ENCODE data around the gene RET.
A peak's percentile ranks its signal among the peaks of the same experiment; 100 is the strongest.
"Not testable (repeated sequence)": the region's sequence is repeated elsewhere in the genome, so short reads cannot be mapped to it uniquely, and the experiment has no call there.

The RET gene

DNA sequence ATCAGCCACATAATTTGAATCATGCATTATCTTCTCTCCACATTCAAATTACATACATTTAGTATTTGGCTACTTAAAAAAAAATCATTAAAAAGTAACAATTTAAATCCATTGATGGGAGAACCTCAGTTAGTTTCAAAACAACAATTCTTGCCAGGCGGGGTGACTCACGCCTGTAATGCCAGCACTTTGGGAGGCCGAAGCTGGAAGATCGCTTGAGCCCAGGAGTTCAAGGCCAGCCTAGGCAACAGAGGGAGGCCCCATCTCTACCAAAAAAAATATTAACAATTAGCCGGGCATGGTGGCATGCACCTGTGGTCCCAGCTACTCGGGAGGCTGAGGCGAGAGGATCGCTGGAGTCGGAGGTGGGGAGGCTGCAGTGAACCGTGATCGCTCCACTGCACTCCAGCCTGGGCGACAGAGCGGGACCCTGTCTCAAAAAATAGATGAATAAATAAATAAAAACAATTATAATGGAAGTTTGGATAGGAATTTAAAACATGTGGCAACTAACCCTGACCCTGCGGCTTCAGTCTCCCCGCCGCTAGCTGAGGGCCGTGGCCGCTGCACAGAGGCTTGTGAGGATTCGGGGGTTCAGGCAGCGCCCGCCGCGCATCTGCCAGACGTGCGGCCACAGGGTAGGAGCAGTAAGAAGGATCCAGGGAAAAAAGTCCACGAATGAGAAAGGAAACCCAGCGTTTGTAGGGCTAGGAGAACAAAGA lies 60.3 kb downstream of the RET start:
- H3K27me3 Mint-ChIP-seq, result peaks cover 3% of the 10 kb centered on the region
- H3K4me3 Mint-ChIP-seq, result peak overlapping the region; percentile 91
- peaks cover 25% of the 10 kb centered on the region for H3K36me3 Mint-ChIP-seq
- DNase-seq, result no peak
- H3K27ac Mint-ChIP-seq, result peak overlapping the region; percentile 92
- peaks cover 61% of the 10 kb centered on the region for H3K4me1 Mint-ChIP-seq
- CTCF ChIA-PET, result interaction anchor here (1.1 to 4.6 kb wide), 2 partner anchors 16 to 65 kb away, joined by 3 to 32 read pairs; no protein-coding TSS in a partner anchor
- no peaks in the 10 kb centered on the region for H3K9me3 Mint-ChIP-seq

DNA sequence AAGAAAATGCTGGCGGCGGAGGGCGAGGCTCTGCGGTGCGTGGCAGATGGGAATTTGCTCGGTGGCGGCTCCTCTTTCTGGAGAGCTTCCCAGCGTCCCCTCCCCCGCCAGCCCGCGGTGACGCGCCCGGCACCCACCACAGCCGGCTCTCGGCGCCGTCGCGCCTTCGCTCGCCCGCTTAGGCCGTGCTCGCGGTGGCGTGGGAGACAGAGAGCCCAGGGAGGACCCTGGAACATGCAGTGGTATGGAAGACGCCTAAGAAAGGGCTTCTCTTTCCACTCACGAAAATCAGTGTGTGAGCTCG lies 60.8 kb downstream of the RET start:
- DNase-seq, result peak; percentile 41
- Mint-ChIP-seq H3K27me3 (no peaks in the 10 kb centered on the region), H3K9me3 (no peaks in the 10 kb centered on the region), H3K36me3 (peaks cover 28% of the 10 kb centered on the region), H3K4me3 (peak overlapping the region; percentile 91), H3K27ac (peak overlapping the region; percentile 92), H3K4me1 (peaks cover 66% of the 10 kb centered on the region)
- CTCF ChIA-PET, result interaction anchor here (0.6 to 4.6 kb wide), 4 partner anchors 9 to 69 kb away, joined by 3 to 32 read pairs (median 3); no protein-coding TSS in a partner anchor

DNA sequence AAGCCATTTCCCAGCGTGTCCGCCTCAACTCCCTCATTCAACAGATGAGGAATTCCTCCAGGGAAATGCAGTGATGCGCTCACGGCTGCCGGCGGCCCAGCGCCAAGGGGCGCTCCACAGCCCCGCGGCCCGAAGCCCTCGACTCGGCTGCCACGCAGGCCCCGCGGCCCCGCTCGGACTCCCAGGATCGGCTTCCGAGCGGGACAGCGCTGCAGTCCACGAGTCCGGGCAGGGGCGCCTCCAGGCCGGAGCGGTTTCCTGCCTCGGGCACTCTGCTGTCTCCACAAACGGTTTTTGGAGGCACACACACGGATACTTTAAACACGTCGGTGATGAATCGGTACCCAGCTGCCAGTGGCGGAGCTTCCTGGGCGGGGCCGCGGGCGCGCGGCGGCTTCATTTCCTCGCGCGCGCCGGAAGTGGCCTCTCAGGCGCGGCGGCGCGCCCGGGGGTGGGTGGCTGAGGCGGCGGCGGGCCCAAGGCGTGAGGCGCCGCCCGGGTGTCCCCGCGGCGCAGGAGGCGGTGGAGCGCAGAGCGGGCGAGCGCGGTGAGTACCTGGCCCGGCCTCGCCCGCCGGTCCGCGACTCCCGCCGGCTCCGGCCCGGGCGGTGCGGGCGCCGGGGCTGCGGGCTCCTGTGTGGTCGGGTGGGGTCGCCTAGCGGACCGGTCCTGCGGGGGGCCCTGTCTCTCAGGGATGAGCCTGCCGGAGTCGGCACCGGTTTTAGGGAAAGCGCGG lies 61.3 kb downstream of the RET start, which contains the start of gene CSGALNACT2:
CSGALNACT2 (plus strand) TSS at position 425 of the 736 bp plus-strand sequence. CDS start 16,705 bp downstream, outside the sequence.
- CTCF ChIA-PET, result interaction anchor here (0.6 to 4.6 kb wide), 6 partner anchors 9 to 267 kb away, joined by 3 to 32 read pairs (median 3); no protein-coding TSS in a partner anchor
- peak within 1 kb of the TSS; percentile 99 for H3K27ac Mint-ChIP-seq
- peaks cover 63% of the 10 kb centered on the region for H3K4me1 Mint-ChIP-seq
- peak; percentile 90 for DNase-seq
- H3K36me3 Mint-ChIP-seq, result peaks cover 28% of the 10 kb centered on the region
- H3K9me3 Mint-ChIP-seq, result no peaks in the 10 kb centered on the region
- H3K4me3 Mint-ChIP-seq, result peak within 1 kb of the TSS; percentile 91
- H3K27me3 Mint-ChIP-seq, result no peaks in the 10 kb centered on the region

DNA sequence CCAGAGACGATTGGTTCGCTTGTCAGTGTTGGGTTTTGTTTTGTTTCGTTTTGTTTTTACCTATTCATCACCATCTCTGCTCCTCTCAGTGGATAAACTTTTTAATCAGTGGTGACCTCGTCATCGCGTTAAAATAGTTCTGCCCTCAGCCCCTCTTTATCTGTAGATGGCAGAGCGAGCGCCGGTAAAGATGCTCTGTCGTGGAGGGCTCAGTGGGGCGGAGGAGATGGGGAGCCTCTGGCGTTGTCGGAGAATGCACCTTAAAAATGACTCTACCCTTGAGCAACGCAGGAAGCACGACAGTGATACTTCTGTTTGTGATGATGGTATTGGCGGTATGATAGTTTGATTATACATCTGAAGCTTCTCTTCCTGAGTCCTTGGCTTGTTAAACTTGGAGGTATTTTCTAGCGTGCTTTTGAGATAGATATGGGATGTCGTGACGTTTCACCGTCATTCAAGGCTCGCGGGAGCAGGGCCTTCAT lies 61.9 kb downstream of the RET start:
- CTCF ChIA-PET, result interaction anchor here (0.6 to 4.6 kb wide), 11 partner anchors 10 to 342 kb away, joined by 3 to 32 read pairs (median 3); no protein-coding TSS in a partner anchor
- peak overlapping the region; percentile 99 for H3K27ac Mint-ChIP-seq
- peaks cover 67% of the 10 kb centered on the region for H3K4me1 Mint-ChIP-seq
- no peaks in the 10 kb centered on the region for H3K9me3 Mint-ChIP-seq
- peaks cover 28% of the 10 kb centered on the region for H3K36me3 Mint-ChIP-seq
- H3K27me3 Mint-ChIP-seq, result no peaks in the 10 kb centered on the region
- peak; percentile 73 for DNase-seq
- H3K4me3 Mint-ChIP-seq, result peak overlapping the region; percentile 81

DNA sequence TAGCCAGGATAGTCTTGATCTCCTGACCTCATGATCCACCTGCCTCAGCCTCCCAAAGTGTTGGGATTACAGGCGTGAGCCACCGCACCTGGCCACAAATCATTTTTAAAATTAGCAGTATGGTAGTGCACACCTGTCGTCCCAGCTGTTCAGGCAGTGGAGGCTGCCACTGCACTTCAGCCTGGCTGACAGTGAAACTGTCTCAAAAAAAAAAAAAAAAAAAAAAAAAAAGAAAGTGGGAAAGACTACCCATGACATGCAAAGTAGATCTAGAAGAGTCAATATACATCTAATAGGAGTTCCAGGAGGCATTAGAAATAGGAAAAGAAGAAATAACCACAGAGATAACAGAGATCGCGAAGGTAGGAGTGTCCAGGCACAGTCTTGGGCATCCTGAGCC lies 64.6 kb downstream of the RET start:
- peaks cover 30% of the 10 kb centered on the region for H3K36me3 Mint-ChIP-seq

DNA sequence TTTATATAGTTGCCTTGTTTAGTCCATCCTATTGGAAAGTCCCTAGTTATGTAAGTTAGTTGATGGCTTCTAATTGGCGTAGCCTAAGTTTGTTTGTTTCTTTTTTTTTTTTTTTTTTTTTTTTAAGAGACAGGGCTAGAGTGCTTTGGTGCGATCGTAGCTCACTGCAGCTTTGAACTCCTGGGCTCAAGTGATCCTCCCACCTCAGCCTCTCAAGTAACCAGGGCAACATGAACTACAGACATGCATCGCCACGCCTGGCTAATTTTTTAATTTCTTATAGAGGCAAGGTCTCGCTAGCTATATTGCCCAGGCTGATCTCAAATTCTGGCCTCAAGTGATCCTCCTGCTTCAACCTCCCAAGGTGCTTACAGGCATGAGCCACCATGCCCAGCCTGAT lies 68.4 kb downstream of the RET start:
- Mint-ChIP-seq H3K9me3 (peaks cover 6% of the 10 kb centered on the region), H3K36me3 (peaks cover 37% of the 10 kb centered on the region), H3K4me1 (peaks cover 64% of the 10 kb centered on the region), H3K27me3 (no peaks in the 10 kb centered on the region), H3K27ac (peak overlapping the region; percentile 35), H3K4me3 (no peak overlapping the region)
- CTCF ChIA-PET, result interaction anchor here (1.1 to 1.7 kb wide), 2 partner anchors 15 to 30 kb away, joined by 3 read pairs; no protein-coding TSS in a partner anchor
- no peak for DNase-seq

More for the DNA sequence above, 64.6 kb downstream of the RET start:
- DNase-seq, result no peak
- H3K4me1 Mint-ChIP-seq, result peaks cover 68% of the 10 kb centered on the region
- CTCF ChIA-PET, result interaction anchor here (1.3 to 2.7 kb wide), 3 partner anchors 60 to 63 kb away, joined by 3 to 10 read pairs (median 8); no protein-coding TSS in a partner anchor
- no peaks in the 10 kb centered on the region for H3K27me3 Mint-ChIP-seq
- H3K9me3 Mint-ChIP-seq, result no peaks in the 10 kb centered on the region
- no peak overlapping the region for H3K4me3 Mint-ChIP-seq
- H3K27ac Mint-ChIP-seq, result peak overlapping the region; percentile 70

DNA sequence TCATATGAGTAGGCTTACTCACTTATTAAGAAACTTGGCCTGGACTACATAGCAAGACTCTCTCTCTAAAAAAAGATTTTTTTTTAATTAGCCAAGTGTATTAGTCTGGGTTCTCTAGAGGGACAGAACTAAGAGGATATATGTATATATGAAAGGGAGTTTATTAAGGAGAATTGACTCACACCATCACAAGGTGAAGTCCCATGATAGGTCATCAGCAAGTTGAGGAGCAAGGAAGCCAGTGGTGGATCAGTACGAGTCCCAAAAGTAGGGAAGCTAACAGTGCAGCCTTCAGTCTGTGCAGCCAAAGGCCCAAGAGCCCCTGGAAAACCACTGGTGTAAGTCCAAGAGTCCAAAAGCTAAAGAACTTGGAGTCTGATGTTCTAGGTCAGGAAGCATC lies 69.1 kb downstream of the RET start:
- H3K27me3 Mint-ChIP-seq, result not testable (repeated sequence)
- CTCF ChIA-PET, result interaction anchor here (1.1 to 1.7 kb wide), 2 partner anchors 14 to 29 kb away, joined by 3 read pairs; no protein-coding TSS in a partner anchor

DNA sequence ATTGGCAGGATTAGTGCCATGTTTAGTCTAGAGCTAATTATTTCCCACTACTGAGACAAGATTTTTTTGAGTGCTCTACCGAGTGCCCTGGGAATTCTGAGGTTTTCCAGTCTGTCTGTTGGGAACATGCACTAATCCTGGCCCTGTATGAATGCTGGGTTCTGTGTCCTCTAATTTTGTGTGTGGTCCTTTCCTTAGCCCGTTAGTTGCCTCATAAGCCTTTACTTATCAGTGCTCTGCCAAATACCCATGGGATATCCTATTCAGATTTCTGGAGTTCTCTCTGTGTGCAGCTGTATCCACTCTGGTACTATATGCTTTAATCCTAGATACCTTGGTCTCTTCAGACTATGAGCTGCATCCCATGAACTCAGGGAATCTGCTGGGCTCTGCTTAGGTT lies 74.5 kb downstream of the RET start:
- Mint-ChIP-seq H3K4me1 (peaks cover 43% of the 10 kb centered on the region), H3K27ac (no peak overlapping the region), H3K36me3 (peaks cover 39% of the 10 kb centered on the region), H3K9me3 (peaks cover 6% of the 10 kb centered on the region), H3K27me3 (no peaks in the 10 kb centered on the region), H3K4me3 (no peak overlapping the region)
- CTCF ChIA-PET, result interaction anchor here (0.7 kb wide), 1 partner anchor 12 kb away, joined by 3 read pairs; no protein-coding TSS in a partner anchor
- no peak for DNase-seq

More for the DNA sequence above, 69.1 kb downstream of the RET start:
- Mint-ChIP-seq H3K4me1 (peaks cover 64% of the 10 kb centered on the region), H3K36me3 (peaks cover 41% of the 10 kb centered on the region)
- H3K27ac Mint-ChIP-seq, DNase-seq, H3K9me3 Mint-ChIP-seq, H3K4me3 Mint-ChIP-seq: not testable (repeated sequence)

DNA sequence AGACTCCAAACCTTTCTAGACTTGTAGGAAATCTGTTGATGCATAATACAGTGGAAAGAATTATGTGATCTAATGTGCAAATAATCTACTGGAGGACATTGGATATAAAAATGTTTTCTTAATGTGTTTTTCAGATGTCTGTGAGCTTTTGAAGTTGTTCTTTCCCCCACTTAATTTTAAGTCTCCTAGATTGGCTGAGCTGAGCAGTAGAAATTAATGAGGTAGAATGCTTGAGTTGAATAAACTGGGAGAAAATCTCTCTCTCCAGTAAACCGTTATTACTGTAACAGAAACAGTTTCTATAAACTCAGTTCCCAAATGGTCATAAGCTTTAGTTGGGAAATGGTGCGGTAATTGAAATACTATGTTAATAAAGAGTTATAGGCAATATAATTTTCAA lies 77.0 kb downstream of the RET start:
- no peak for DNase-seq
- peaks cover 41% of the 10 kb centered on the region for H3K4me1 Mint-ChIP-seq
- peaks cover under 1% of the 10 kb centered on the region for H3K9me3 Mint-ChIP-seq
- H3K27ac Mint-ChIP-seq, result no peak overlapping the region
- H3K4me3 Mint-ChIP-seq, result no peak overlapping the region
- CTCF ChIA-PET, result interaction anchor here (1.4 kb wide), 1 partner anchor 51 kb away, joined by 5 read pairs; no protein-coding TSS in a partner anchor
- peaks cover 32% of the 10 kb centered on the region for H3K36me3 Mint-ChIP-seq
- no peaks in the 10 kb centered on the region for H3K27me3 Mint-ChIP-seq

DNA sequence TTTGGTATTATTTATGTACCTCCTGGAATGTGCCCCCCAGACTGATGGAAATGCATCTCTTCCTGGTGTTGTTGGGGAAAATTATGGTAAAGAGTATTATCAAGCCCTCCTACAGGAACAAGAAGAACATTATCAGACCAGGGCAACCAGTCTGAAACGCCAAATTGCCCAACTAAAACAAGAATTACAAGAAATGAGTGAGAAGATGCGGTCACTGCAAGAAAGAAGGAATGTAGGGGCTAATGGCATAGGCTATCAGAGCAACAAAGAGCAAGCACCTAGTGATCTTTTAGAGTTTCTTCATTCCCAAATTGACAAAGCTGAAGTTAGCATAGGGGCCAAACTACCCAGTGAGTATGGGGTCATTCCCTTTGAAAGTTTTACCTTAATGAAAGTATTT lies 78.4 kb downstream of the RET start:
- peaks cover 36% of the 10 kb centered on the region for H3K4me1 Mint-ChIP-seq
- H3K27me3 Mint-ChIP-seq, result no peaks in the 10 kb centered on the region
- DNase-seq, result no peak
- CTCF ChIA-PET, result no interaction called here
- H3K9me3 Mint-ChIP-seq, result no peaks in the 10 kb centered on the region
- H3K27ac Mint-ChIP-seq, result no peak overlapping the region
- H3K4me3 Mint-ChIP-seq, result no peak overlapping the region
- peaks cover 31% of the 10 kb centered on the region for H3K36me3 Mint-ChIP-seq

DNA sequence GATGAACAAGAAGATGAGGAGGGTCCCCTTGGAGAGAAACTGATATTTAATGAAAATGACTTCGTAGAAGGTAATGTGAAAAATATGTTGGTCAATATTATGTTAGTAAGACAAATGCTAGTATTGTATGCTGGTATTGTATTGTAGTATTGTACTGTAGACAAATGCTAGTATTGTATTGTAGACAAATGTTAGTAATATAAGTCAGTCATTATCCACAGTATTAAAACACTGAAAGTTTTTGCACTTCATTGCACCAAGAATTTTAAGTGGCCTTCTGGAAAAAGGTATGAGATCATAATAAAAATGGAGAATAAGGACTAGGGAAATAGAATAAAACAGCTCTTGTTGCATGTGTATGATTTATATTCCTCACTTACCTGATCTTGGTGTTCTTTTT lies 78.9 kb downstream of the RET start:
- CTCF ChIA-PET, result interaction anchor here (1.1 kb wide), 1 partner anchor 39 kb away, joined by 3 read pairs; no protein-coding TSS in a partner anchor
- no peak overlapping the region for H3K4me3 Mint-ChIP-seq
- DNase-seq, result no peak

DNA sequence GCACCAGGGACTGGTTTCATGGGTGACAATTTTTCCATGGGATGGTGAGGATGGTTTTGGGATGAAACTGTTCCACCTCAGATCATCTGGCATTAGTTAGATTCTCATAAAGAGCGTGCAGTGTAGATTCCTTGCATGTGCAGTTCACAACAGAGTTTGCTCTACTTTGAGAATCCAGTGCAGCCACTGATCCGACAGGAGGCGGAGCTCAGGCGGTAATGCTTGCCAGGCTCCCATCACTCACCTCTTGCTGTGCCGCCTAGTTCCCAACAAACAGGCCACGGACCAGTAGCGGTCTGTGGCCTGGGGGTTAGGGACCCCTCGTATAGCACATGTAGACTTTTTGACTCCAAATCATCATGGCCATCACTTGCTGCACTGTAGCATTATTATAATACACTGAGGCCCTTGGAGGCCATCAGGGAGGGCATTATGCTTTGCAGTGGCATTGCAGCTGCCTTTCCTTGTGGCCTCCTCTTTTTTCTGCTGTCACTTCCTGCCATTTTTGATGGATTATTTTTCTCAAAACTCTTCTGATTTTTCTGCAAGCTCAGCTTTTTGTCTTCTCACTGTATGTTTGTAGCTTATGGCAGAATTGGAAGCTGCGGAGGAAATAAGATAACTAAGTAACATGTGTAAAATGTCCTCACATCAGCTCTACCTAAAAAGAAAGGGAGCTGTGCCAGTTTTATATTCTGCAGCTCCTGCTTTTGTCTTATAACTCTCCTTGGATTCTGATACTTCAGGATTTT lies 79.9 kb downstream of the RET start:
- Mint-ChIP-seq H3K27me3 (no peaks in the 10 kb centered on the region), H3K36me3 (peaks cover 38% of the 10 kb centered on the region), H3K4me1 (peaks cover 33% of the 10 kb centered on the region), H3K27ac (no peak overlapping the region), H3K4me3 (no peak overlapping the region), H3K9me3 (no peaks in the 10 kb centered on the region)
- CTCF ChIA-PET, result interaction anchor here (1.1 kb wide), 1 partner anchor 38 kb away, joined by 3 read pairs; no protein-coding TSS in a partner anchor
- no peak for DNase-seq

More for the DNA sequence above, 78.9 kb downstream of the RET start:
- H3K36me3 Mint-ChIP-seq, result peaks cover 30% of the 10 kb centered on the region
- H3K4me1 Mint-ChIP-seq, result peaks cover 32% of the 10 kb centered on the region
- no peaks in the 10 kb centered on the region for H3K27me3 Mint-ChIP-seq
- no peak overlapping the region for H3K27ac Mint-ChIP-seq
- no peaks in the 10 kb centered on the region for H3K9me3 Mint-ChIP-seq

DNA sequence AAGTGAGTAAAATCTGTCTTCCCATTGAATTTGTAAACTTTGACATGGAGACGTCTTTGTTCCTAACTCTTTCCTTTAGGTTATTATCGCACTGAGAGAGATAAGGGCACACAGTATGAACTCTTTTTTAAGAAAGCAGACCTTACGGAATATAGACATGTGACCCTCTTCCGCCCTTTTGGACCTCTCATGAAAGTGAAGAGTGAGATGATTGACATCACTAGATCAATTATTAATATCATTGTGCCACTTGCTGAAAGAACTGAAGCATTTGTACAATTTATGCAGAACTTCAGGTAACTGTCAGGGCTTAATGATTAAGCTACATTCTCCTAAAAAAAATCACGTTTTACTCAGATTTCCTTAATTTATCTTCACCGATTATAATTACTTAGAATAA lies 81.8 kb downstream of the RET start:
- peaks cover 34% of the 10 kb centered on the region for H3K4me1 Mint-ChIP-seq
- CTCF ChIA-PET, result no interaction called here
- H3K9me3 Mint-ChIP-seq, result no peaks in the 10 kb centered on the region
- peaks cover 53% of the 10 kb centered on the region for H3K36me3 Mint-ChIP-seq
- no peak overlapping the region for H3K27ac Mint-ChIP-seq
- DNase-seq, result no peak
- H3K4me3 Mint-ChIP-seq, result no peak overlapping the region
- H3K27me3 Mint-ChIP-seq, result no peaks in the 10 kb centered on the region
